Epidermal melanocyte (primary cell): Measurements from ENCODE around the gene CDC14A.
"Not testable (repeated sequence)": the region's sequence is repeated elsewhere in the genome, so short reads cannot be mapped to it uniquely, and the experiment has no call there.

Experiments
- DNase-seq: peaks from one replicate; pipeline ENCODE4 v3.0.0; 2011; ENCODE audit warnings: low spot score; ENCODE audit not compliant: insufficient read length

The CDC14A gene

GRCh38 chr1:100398648-100399047, 46.3 kb downstream of the CDC14A start:
- no peak for DNase-seq

- DNase-seq = no peak
Observed at GRCh38 chr1:100400404-100400803, 48.1 kb downstream of the CDC14A start.

- no peak for DNase-seq
Observed at GRCh38 chr1:100404821-100405220, 52.5 kb downstream of the CDC14A start.

- not testable (repeated sequence) for DNase-seq
Observed at GRCh38 chr1:100405902-100406301, 53.6 kb downstream of the CDC14A start.

- DNase-seq = not testable (repeated sequence)
Observed at GRCh38 chr1:100407390-100407789, 55.1 kb downstream of the CDC14A start.

GRCh38 chr1:100411019-100411418, 58.7 kb downstream of the CDC14A start:
- no peak for DNase-seq

- DNase-seq = no peak
Observed at GRCh38 chr1:100411574-100411973, 59.3 kb downstream of the CDC14A start.

- no peak for DNase-seq
Observed at GRCh38 chr1:100413035-100413434, 60.7 kb downstream of the CDC14A start.

GRCh38 chr1:100414693-100415497, 62.6 kb downstream of the CDC14A start:
- DNase-seq = no peak

GRCh38 chr1:100415498-100415778, 63.1 kb downstream of the CDC14A start:
- no peak for DNase-seq

GRCh38 chr1:100419072-100419471, 66.8 kb downstream of the CDC14A start:
- no peak for DNase-seq

- DNase-seq = no peak
Observed at GRCh38 chr1:100422065-100422464, 69.8 kb downstream of the CDC14A start.

GRCh38 chr1:100423832-100424337, 71.6 kb downstream of the CDC14A start:
- DNase-seq = no peak

GRCh38 chr1:100428160-100428559, 75.9 kb downstream of the CDC14A start:
- DNase-seq = no peak

- no peak for DNase-seq
Observed at GRCh38 chr1:100430325-100430756, 78.0 kb downstream of the CDC14A start.

GRCh38 chr1:100431954-100432353, 79.6 kb downstream of the CDC14A start:
- no peak for DNase-seq

GRCh38 chr1:100433563-100433962, 81.3 kb downstream of the CDC14A start:
- no peak for DNase-seq

GRCh38 chr1:100434831-100435230, 82.5 kb downstream of the CDC14A start:
- no peak for DNase-seq

- no peak for DNase-seq
Observed at GRCh38 chr1:100438375-100438774, 86.1 kb downstream of the CDC14A start.

- no peak for DNase-seq
Observed at GRCh38 chr1:100438789-100439188, 86.5 kb downstream of the CDC14A start.

GRCh38 chr1:100440075-100440809, 87.9 kb downstream of the CDC14A start:
- no peak for DNase-seq

GRCh38 chr1:100441146-100441545, 88.8 kb downstream of the CDC14A start:
- no peak for DNase-seq

GRCh38 chr1:100441651-100442050, 89.3 kb downstream of the CDC14A start:
- DNase-seq = no peak
